OCI-LY1 (cell line): Measurements from ENCODE around the gene TRIM4.
"Not testable (repeated sequence)": the region's sequence is repeated elsewhere in the genome, so short reads cannot be mapped to it uniquely, and the experiment has no call there.

ENCODE experiments used
- H2AFZ ChIP-seq: fragments of 200-600 bp; sonication (generic), shearing (Covaris generic); 2 replicates; pipeline ENCODE4 v1.6.0; 2014; ENCODE audit warnings: antibody characterized with exemption, mild to moderate bottlenecking, low read length
- H3F3A ChIP-seq: fragments of 200-600 bp; sonication (generic), shearing (Covaris generic); 2 replicates; pipeline ENCODE4 v1.6.0; 2014; ENCODE audit warnings: mild to moderate bottlenecking, antibody characterized with exemption, low read length, moderate library complexity; ENCODE audit not compliant: insufficient read depth
- H3K27ac ChIP-seq: fragments of 200-600 bp; sonication (generic); 2 replicates; pipeline ENCODE4 v1.5.1; 2014; ENCODE audit warnings: low read length, mixed run types, mild to moderate bottlenecking, low read depth; ENCODE audit not compliant: poor library complexity, severe bottlenecking
- H3K27me3 ChIP-seq: fragments of 200-600 bp; sonication (generic); 2 replicates; pipeline ENCODE4 v1.6.0; 2014; ENCODE audit warnings: antibody characterized with exemption, mild to moderate bottlenecking, low read length, moderate library complexity; ENCODE audit not compliant: insufficient read depth
- H3K36me3 ChIP-seq: fragments of 200-600 bp; sonication (generic); 2 replicates; pipeline ENCODE4 v1.6.1; 2014; ENCODE audit warnings: mild to moderate bottlenecking, antibody characterized with exemption, low read length, moderate library complexity, mixed read lengths; ENCODE audit not compliant: insufficient read depth
- H3K4me1 ChIP-seq: fragments of 200-600 bp; sonication (generic); 2 replicates; pipeline ENCODE4 v1.5.1; 2014; ENCODE audit warnings: mild to moderate bottlenecking, low read length, moderate library complexity; ENCODE audit not compliant: insufficient read depth, severe bottlenecking
- H3K4me2 ChIP-seq: fragments of 200-600 bp; sonication (generic), shearing (Covaris generic); 2 replicates; pipeline ENCODE4 v1.6.1; 2014; ENCODE audit warnings: low read length
- H3K4me3 ChIP-seq: fragments of 200-600 bp; sonication (generic); 2 replicates; pipeline ENCODE4 v1.5.1; 2014; ENCODE audit warnings: low read length, low read depth, mild to moderate bottlenecking, mixed read lengths; ENCODE audit not compliant: poor library complexity, severe bottlenecking
- H3K79me2 ChIP-seq: fragments of 200-600 bp; shearing (Covaris generic); 2 replicates; pipeline ENCODE4 v1.6.1; 2016; ENCODE audit warnings: mixed run types, low read length, mixed read lengths; ENCODE audit not compliant: insufficient read depth
- H3K9ac ChIP-seq: fragments of 200-600 bp; sonication (generic), shearing (Covaris generic); 2 replicates; pipeline ENCODE4 v1.6.1; 2014; ENCODE audit warnings: mild to moderate bottlenecking, low read length, mixed read lengths
- H3K9me2 ChIP-seq: fragments of 200-600 bp; sonication (generic), shearing (Covaris generic); 2 replicates; pipeline ENCODE4 v1.6.1; 2014; ENCODE audit warnings: low read depth, mild to moderate bottlenecking, low read length, mixed read lengths
- H3K9me3 ChIP-seq: fragments of 200-600 bp; shearing (Covaris generic); 2 replicates; pipeline ENCODE4 v1.6.1; 2014; ENCODE audit warnings: low read length, mixed read lengths
- H4K20me1 ChIP-seq: fragments of 200-600 bp; sonication (generic), shearing (Covaris generic); 2 replicates; pipeline ENCODE4 v1.6.0; 2016; ENCODE audit warnings: mild to moderate bottlenecking, low read length; ENCODE audit not compliant: insufficient read depth
- CTCF ChIP-seq: fragments of 200-600 bp; sonication (generic), shearing (Covaris generic); IDR thresholded peaks from 2 replicates; pipeline ENCODE4 v1.5.1; 2017; ENCODE audit warnings: mild to moderate bottlenecking, antibody characterized with exemption, low read length, moderate library complexity, mixed read lengths
- EZH2 ChIP-seq: fragments of 200-600 bp; sonication (generic), shearing (Covaris generic); IDR thresholded peaks from 2 replicates; pipeline ENCODE4 v1.8.0; 2017; ENCODE audit warnings: borderline replicate concordance, mixed run types, mild to moderate bottlenecking, antibody characterized with exemption, low read length, moderate library complexity, mixed read lengths

TRIM4 gene

GRCh38 chr7:99897322-99898022, 21.9 kb downstream of the TRIM4 start:
- H4K20me1 ChIP-seq = no peaks in the 10 kb centered on the region
- H3K9me3 ChIP-seq = no peaks in the 10 kb centered on the region
- no peaks in the 10 kb centered on the region for H3F3A ChIP-seq
- H3K4me2 ChIP-seq = no peak overlapping the region
- H3K4me3 ChIP-seq = no peak overlapping the region
- H3K9me2 ChIP-seq = no peaks in the 10 kb centered on the region
- H3K79me2 ChIP-seq = no peaks in the 10 kb centered on the region
- no peaks in the 10 kb centered on the region for H3K4me1 ChIP-seq
- no peak for TF ChIP-seq EZH2
- TF ChIP-seq CTCF = no peak
- no peaks in the 10 kb centered on the region for H3K27me3 ChIP-seq
- H3K9ac ChIP-seq = no peak overlapping the region
- H3K27ac ChIP-seq = no peak overlapping the region
- H2AFZ ChIP-seq = no peak overlapping the region
- peaks cover 29% of the 10 kb centered on the region for H3K36me3 ChIP-seq

- H3K4me1 ChIP-seq = no peaks in the 10 kb centered on the region
- H3K9me2 ChIP-seq = no peaks in the 10 kb centered on the region
- no peak overlapping the region for H2AFZ ChIP-seq
- no peak overlapping the region for H3K27ac ChIP-seq
- H4K20me1 ChIP-seq = no peaks in the 10 kb centered on the region
- H3F3A ChIP-seq = no peaks in the 10 kb centered on the region
- H3K9ac ChIP-seq = no peak overlapping the region
- H3K36me3 ChIP-seq = peaks cover 14% of the 10 kb centered on the region; the same call in 1 of the 2 replicates
- H3K4me3 ChIP-seq = no peak overlapping the region
- TF ChIP-seq EZH2 (no peak), CTCF (no peak)
- no peaks in the 10 kb centered on the region for H3K27me3 ChIP-seq
- no peak overlapping the region for H3K4me2 ChIP-seq
- peaks cover 5% of the 10 kb centered on the region; the same call in 1 of the 2 replicates for H3K9me3 ChIP-seq
- no peaks in the 10 kb centered on the region for H3K79me2 ChIP-seq
Measured at GRCh38 chr7:99894738-99895137, 24.6 kb downstream of the TRIM4 start.

- no peak overlapping the region for H2AFZ ChIP-seq
- no peak overlapping the region for H3K27ac ChIP-seq
- H3K9ac ChIP-seq = no peak overlapping the region
- TF ChIP-seq CTCF (no peak), EZH2 (no peak)
- no peaks in the 10 kb centered on the region for H4K20me1 ChIP-seq
- H3K4me3 ChIP-seq = no peak overlapping the region
- no peaks in the 10 kb centered on the region for H3K4me1 ChIP-seq
- no peaks in the 10 kb centered on the region for H3F3A ChIP-seq
- H3K9me3 ChIP-seq = peaks cover 5% of the 10 kb centered on the region; the same call in 1 of the 2 replicates
- no peak overlapping the region for H3K4me2 ChIP-seq
- peaks cover 14% of the 10 kb centered on the region; the same call in 1 of the 2 replicates for H3K36me3 ChIP-seq
- H3K9me2 ChIP-seq = no peaks in the 10 kb centered on the region
- H3K27me3 ChIP-seq = no peaks in the 10 kb centered on the region
- no peaks in the 10 kb centered on the region for H3K79me2 ChIP-seq
Measured at GRCh38 chr7:99893280-99893679, 26.1 kb downstream of the TRIM4 start.

GRCh38 chr7:99890348-99890747, 29.0 kb downstream of the TRIM4 start:
- peaks cover 11% of the 10 kb centered on the region; the same call in 1 of the 2 replicates for H3K36me3 ChIP-seq

GRCh38 chr7:99888366-99888765, 31.0 kb downstream of the TRIM4 start:
- not testable (repeated sequence) for H3K27ac ChIP-seq, H3K9me2 ChIP-seq

More at GRCh38 chr7:99890348-99890747, 29.0 kb downstream of the TRIM4 start:
- H2AFZ ChIP-seq, H3K27ac ChIP-seq, H4K20me1 ChIP-seq, H3F3A ChIP-seq, H3K9ac ChIP-seq, H3K4me2 ChIP-seq, H3K4me3 ChIP-seq, H3K4me1 ChIP-seq, H3K9me3 ChIP-seq, H3K9me2 ChIP-seq, H3K27me3 ChIP-seq, H3K79me2 ChIP-seq: not testable (repeated sequence)

More at GRCh38 chr7:99888366-99888765, 31.0 kb downstream of the TRIM4 start:
- not testable (repeated sequence) for H3K27me3 ChIP-seq, H3K9me3 ChIP-seq, H3F3A ChIP-seq, H3K9ac ChIP-seq, H2AFZ ChIP-seq, H3K4me1 ChIP-seq, H3K4me2 ChIP-seq, H3K79me2 ChIP-seq, H4K20me1 ChIP-seq, H3K4me3 ChIP-seq
- peaks cover 11% of the 10 kb centered on the region; the same call in 1 of the 2 replicates for H3K36me3 ChIP-seq
